Epithelial cell of proximal tubule (primary cell): ENCODE data around the gene GALNT2. TPM values are rescaled to one million over a fixed set of nuclear protein-coding genes. Genes with fewer than 3 reads are reported as not detected.

Source experiments
- DNase-seq: peaks from one replicate; pipeline ENCODE4 v3.0.0-alpha.2; 2011; ENCODE audit warnings: low read depth
- H3K4me3 ChIP-seq: 2 replicates; pipeline ENCODE4 v1.5.1; 2011; ENCODE audit warnings: low read depth, mild to moderate bottlenecking, low read length
- total RNA-seq: library from RNA; depleted of rRNA; stranded (reverse); fragments of >200 nt; gene quantifications from 2 replicates; pipeline ENCODE4 v1.2.3, GENCODE V29; 2015
- TF ChIP-seq, protein P1 (sequence below): conservative IDR thresholded peaks from 2 replicates; pipeline ENCODE4 v1.5.1; 2012; ENCODE audit warnings: low read depth, mild to moderate bottlenecking, low read length

GALNT2 gene
- total RNA-seq, 1 donor from 2014 or later, result 52.1 TPM

GRCh38 chr1:230050973-230051735, 15.9 kb upstream of the GALNT2 start:
- TF ChIP-seq, protein P1, sequence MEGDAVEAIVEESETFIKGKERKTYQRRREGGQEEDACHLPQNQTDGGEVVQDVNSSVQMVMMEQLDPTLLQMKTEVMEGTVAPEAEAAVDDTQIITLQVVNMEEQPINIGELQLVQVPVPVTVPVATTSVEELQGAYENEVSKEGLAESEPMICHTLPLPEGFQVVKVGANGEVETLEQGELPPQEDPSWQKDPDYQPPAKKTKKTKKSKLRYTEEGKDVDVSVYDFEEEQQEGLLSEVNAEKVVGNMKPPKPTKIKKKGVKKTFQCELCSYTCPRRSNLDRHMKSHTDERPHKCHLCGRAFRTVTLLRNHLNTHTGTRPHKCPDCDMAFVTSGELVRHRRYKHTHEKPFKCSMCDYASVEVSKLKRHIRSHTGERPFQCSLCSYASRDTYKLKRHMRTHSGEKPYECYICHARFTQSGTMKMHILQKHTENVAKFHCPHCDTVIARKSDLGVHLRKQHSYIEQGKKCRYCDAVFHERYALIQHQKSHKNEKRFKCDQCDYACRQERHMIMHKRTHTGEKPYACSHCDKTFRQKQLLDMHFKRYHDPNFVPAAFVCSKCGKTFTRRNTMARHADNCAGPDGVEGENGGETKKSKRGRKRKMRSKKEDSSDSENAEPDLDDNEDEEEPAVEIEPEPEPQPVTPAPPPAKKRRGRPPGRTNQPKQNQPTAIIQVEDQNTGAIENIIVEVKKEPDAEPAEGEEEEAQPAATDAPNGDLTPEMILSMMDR, result no peak
- H3K4me3 ChIP-seq, result no peak overlapping the region
- no peak for DNase-seq

- no peak for DNase-seq
- H3K4me3 ChIP-seq, result no peak overlapping the region
- TF ChIP-seq, protein P1, result no peak
Measured at GRCh38 chr1:230052018-230052417, 15.0 kb upstream of the GALNT2 start.

DNA sequence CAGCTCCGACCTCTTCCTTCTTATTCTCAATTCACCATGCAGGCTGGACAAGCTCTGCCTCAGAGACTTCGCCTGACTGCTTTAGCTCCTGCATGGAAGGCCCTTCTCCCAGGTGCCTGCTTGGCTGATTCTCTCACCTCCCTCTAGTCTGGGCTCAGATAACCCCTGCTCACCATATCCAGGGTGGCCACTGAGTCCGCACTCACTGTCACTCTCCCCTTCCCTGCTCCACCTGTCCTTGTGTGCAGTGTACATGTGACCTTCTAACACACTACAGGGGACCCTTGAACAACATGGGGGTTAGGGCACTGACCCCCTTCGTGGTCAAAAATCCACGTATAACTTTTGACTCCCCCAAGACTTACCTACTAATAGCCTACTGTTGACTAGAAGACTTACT, 14.4 kb upstream of the GALNT2 start:
- H3K4me3 ChIP-seq, result no peak overlapping the region
- DNase-seq, result no peak
- TF ChIP-seq, protein P1, result no peak

DNA sequence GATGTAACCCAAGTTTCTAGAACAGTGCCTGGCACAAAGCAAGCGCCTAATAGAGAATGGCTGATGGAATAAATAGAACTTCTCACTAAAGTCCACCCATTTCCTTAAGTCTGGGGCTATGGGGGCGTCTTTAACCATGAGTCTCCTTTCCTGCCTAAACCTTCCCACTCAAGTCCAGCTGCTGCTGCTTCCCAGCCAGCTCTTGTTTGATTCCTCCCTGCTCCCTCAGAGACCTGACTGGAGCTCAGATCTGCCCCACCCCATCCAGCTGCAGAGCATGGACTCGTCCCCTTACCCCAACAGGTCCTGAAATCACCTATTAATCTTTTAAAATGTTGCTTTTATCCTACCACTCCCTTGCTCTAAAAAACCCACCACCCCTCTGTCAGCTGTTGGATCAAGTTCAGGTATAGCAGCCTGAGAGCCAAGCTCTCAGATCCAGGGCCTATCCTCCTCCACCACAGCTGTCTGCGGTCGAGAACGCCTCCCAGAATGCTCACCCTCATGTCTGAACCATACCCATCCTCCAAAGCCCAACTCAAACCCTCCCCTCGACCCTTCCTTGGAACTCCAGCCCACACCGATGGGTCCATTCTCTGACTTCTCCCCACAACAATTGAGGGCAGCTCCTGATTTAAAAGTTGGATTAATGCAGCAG, 12.8 kb upstream of the GALNT2 start:
- H3K4me3 ChIP-seq, result no peak overlapping the region
- DNase-seq, result no peak
- TF ChIP-seq, protein P1, result no peak

DNA sequence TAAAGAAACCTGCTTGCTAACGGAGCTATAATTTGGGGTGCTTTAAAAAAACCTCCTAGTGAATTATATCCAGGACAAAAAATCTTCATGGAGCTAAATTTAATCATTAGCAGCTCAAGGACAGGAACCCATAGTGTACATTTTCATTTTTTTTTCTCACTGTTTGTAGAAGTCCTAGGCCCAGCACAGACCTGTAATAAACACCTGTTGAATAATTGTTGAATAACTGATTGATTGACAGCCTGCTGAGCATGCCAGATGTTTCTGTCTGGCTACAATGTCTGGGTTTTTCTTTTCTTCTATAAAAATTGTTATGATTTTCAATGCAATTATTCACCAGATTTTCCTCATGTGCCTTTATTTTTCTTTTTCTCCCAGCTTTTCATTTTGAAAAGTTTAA, 10.9 kb upstream of the GALNT2 start:
- no peak for DNase-seq
- TF ChIP-seq, protein P1, result no peak
- H3K4me3 ChIP-seq, result no peak overlapping the region

DNA sequence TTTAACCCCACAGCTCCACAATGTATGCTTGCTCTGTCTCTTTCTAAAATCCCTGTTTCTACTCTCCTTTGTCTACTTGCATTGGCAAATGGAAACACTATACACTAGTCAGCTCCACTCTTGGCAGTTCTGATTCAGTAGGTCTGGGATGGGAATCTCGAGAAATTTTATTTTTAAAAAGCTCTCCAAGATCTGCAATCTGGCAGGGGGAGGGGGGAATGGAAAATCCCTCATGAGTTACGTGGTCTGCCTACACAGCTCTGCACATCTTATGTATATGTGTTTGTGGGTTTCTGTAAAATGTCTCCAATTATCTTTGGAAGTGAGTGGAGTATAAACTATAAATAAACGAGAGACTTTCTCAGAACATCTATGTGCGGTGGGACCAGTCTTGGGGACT, 9.9 kb upstream of the GALNT2 start:
- TF ChIP-seq, protein P1, result no peak
- H3K4me3 ChIP-seq, result no peak overlapping the region
- DNase-seq, result no peak
